NCI-H748 (cell line): Measurements from ENCODE around the gene CASP8.
A peak's percentile ranks its signal among the peaks of the same experiment; 100 is the strongest.
"Not testable (repeated sequence)": the region's sequence is repeated elsewhere in the genome, so short reads cannot be mapped to it uniquely, and the experiment has no call there.

Experiments used
- DNase-seq: peaks from one replicate; lab custom pipeline; 2025; ENCODE audit not compliant: unreplicated experiment; lab: John Stamatoyannopoulos, UW

CASP8 gene

DNA sequence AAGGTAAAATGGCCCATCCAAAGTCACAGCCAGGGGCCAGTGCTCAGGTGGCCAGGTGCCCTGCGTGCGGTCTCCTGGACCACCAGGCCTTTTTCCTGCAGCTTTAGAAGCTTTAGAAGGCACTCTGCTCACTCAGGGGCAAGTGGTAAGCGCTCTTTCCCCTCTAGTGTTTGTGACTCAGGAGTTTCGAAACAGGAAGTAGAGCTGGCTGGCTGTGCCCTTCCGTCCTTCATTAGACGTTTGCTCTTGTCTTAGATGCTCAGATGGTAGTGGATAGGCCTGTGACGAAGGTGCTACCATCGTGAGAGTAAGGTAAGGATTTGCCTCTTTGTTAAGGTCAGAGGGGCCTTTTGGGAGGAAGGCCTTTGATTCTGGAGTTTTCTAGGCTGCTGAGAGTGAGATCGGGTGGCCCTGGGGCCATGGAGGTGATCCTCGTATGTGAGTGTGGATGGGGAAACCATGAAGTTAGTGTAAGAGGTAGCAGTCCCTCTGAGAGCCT is at the start of gene CASP8:
Gene CASP8 (plus strand): TSS at position 235 of the 499 bp plus-strand sequence. CDS start 5,951 bp downstream, outside the sequence.
- no peak for DNase-seq

DNA sequence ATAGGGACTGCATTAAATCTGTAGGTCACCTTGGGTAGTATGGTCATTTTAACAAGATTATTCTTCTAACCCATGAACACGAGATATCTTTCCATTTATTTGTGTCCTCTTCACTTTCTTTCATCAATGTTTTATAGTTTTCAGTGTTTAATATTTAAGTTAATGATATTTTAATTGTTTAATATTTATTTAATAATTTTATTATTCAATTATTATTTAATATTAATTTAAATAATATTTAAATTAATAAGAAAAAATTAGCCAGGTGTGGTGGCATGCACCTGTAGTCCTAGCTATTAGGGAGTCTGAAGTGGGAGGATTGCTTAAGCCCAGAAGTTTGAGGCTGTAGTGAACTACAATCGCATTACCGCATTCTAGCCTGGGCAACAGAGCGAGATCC is 44.4 kb upstream of the CASP8 start:
- no peak for DNase-seq

DNA sequence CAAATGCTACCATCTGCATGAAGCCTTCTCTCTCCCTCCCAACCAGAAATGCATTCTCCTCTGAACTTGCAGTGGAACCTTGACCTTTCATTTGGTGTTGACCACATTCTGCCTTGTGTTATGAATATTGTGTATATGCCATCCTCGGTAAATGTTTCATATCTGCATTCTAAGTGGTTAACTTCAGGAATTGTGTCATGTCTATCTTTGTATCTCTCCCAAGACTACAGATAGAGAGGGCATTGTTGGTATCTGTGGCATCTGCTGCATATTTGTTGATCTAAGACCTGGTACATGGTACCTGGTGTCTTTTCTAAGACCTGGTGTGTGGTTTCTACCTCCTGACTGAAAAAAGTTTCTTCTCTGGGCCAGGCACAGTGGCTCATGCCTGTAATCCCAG is 43.4 kb upstream of the CASP8 start:
- no peak for DNase-seq

DNA sequence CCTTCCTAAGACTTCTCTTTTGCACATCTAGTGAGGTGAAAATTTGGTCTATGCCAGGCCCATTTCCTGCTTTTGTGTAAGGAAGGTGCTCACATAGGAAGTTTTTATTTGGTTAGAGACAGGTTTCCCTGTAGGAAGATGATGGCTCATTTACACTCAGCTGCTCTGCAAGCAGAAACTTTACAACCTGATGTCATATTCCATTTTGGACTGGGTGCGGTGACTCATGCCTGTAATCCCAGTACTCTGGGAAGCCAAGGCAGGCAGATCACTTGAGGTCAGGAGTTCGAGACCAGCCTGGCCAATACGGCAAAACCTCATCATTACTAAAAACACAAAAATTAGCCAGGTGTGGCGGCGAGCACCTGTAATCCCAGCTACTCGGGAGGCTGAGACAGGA is 41.6 kb upstream of the CASP8 start:
- DNase-seq: no peak

DNA sequence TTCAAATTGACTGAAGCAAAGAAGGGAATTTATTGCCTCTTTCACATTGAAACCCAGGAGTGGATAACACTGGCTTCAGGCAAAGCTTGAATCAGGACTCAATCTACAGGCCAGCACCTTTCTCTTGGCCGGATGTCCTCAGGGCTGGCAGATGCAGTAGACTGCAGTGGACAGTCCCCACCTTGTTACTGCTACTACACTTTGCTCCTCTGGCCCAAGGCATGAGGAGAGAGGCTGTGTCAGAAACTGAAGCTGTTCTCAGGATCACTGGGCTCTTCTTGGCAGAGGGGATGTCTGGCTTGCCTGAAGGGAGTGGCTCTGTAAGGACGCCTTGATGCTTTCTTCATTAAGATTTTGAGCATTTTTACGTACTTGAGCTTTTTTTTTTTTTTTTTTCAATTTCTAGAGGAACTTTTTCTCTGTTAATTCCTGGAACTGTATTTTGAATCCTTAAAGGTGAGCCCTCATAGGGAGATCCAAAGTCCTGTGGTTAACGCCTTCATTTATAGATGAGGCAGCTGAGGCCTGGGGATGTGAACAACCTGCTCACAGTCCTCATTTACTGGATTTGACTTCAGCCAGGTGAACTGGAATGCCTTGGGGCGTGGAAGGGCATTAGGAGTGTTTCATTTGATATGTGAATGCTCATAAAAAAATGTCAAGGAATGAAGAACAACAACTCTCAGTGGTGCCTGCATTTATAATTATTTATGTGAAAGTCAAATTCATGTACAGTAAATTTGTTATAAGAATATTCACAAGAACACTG is 40.8 kb upstream of the CASP8 start:
- no peak for DNase-seq

DNA sequence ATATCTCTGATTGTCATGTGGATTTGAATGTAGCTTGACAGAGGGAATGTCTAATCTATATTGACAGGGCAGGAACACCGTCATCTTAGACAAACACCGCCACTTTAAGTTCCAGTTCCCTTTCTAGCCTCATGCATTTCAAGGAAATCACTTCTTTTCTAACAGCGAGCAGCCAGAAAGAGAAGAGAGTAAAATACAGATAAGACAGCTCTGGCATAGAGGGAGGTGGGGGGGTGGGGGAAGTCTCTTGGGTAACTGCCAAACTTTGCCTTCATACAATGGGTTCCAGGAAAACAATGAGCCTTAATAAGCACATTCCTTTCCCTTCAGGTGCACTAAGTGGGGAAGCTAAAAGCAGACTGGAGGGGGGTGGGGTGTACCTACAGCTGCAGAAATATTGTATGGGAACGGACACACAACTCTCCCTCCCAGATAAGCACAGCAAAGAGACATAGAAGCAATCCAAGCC is 40.2 kb upstream of the CASP8 start:
- peak; percentile 56 for DNase-seq

DNA sequence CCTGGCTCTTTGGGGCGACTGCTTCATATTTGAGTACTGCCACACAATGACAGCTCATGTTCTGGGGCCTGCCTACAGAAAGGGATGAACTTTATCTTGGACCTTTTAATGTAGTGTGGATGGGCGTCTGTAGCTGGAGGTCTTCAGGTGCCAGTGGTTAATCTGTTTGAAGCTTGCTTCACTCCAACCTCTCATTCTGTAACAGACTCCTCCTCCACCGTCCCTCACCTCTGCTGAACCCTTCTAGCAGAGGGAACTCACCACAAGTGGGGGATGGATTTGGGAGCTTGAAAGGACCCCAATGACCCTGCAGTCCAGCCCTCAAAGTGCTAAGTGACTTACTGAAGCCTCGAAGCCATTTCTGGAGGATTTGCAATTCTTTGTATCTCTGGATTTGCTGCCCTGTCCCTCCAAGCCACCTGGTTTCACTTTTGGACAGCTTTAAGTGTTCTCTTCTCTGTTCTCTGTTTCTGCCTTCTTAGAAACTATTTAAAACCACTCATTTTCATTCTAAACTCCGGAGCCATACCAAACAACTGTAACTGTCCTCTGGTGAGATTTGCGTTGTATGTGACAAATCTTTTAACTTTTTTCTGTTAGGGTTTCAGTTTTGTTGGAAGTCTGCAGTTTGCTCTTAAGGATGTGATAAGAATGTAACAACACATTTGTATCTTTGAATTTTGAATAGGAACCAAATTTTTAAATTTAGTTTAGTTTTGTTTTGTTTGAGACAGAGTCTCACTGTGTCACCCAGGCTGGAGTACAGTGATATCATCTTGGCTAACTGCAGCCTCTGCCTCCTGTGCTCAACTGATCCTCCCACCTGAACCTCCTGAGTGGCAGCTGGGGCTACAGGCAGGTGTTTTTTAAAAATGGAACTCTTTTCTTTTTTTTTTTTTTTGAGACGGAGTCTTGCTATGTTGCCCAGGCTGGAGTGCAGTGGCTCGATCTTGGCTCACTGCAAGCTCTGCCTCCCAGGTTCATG is 37.0 kb upstream of the CASP8 start:
- no peak for DNase-seq

DNA sequence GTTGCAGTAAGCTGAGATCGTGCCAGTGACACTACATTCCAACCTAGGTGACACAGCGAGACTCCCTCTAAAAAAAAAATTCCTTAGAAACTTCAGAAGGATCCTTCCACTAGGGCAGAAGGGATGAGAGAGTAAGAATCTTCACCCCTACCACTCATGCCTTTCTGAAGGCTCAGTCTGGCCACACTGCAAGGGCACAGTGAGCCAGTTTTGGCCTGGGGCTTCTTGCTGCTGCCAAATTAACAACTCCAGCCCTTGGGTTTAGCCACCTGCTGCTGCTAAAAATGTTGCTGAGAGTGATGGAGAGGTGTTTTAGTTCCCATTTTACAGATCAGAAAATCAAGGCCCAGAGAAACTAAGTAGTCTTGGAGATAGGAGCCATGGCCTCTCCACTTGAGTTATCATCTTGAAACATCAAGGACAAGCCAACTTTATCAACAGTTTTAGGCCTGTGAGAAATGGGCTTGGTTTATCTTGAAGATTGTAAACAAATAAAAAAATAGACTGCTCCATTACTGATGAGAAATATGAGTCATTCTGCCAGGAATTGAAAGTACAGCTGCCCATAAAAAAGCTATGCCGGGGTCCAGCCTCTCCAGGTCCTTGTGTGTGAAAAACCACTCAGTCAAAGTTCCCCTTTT is 31.9 kb upstream of the CASP8 start:
- no peak for DNase-seq

DNA sequence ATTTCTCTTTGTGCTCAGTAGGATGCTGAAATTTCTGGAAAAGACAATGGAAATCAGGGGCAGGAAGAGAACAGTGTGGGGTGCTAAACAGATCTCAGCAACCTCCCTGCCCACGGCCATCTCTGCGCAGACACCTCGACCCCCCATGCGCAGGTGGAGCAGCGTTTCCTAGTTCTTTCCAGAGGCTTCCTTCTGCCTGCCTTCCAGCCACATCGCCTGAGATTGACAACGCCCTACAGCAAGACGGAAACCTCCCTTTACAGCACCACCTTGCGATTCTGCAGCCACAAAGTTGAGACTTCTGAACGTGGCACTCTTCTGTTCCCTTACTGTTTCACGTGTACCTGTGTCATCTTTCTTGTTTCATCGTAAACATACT is 31.4 kb upstream of the CASP8 start:
- no peak for DNase-seq

DNA sequence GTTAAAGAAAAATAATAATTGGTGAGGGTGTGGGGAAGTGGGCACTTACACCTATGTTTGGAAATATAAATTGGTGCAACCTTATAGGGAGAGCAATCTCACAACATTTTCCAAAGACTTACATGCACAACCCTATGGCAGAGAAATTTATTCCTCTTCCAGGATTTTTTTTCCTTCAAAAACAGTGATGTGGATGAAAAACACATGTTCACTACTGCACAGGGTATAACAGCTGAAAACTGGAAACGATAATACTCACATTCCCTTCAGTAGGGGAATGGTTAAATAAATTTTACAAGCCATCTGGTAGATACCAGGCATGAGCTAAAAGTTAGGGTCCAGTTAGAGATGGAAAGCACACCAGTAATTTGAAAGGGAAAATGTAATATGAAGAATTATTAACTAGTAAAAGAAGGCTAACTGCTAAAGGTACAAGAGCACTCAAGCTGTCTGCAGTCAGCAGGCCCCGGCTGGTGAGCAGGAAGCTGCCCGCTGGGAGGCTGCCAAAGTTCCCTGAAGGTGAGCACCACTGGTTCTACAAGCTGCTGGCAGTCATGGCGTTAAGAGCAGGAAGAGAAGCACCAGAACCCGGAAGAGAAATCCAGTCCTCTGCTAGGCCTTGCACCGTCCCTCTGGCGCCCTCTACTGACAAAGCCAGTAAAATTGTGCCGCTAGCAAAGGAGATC is 28.4 kb upstream of the CASP8 start:
- DNase-seq: peak; percentile 91

DNA sequence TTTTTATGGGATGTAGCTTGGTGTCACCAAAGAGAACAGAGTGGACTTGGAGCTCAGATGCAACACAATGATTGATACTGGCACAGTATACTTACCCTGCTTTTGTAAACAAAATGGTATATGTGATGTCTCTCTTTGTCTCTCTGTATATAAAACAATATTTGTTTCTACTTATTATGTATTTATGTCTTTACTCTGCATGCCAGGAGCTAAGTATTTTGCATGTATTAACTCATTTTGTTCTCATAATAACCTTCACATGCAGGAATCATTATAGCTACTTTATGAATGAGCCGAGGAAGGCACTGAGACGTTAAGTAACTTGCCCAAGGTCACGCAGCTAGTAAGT is 27.9 kb upstream of the CASP8 start:
- no peak for DNase-seq

DNA sequence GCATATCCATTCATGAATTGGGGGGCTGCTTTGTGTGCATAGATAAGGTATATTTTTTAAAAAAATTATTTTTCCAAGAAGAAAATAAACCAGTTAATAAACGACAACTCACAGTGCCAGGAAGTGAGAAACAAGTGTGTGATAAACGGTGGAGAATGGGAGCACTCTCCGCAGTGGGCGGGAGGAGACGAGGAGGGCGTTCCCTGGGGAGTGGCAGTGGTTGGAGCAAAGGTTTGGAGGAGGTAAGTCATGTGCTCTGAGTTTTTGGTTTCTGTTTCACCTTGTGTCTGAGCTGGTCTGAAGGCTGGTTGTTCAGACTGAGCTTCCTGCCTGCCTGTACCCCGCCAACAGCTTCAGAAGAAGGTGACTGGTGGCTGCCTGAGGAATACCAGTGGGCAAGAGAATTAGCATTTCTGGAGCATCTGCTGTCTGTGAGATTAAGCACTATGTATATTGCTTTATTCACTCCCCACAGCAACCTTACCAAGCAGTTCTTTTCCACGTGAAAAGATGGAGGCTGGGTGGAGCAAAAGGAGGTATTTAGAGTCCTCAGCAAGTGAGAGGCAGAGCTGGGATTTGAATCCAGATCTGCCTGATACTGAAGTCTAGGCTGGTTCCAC is 27.0 kb upstream of the CASP8 start:
- DNase-seq: peak; percentile 92

DNA sequence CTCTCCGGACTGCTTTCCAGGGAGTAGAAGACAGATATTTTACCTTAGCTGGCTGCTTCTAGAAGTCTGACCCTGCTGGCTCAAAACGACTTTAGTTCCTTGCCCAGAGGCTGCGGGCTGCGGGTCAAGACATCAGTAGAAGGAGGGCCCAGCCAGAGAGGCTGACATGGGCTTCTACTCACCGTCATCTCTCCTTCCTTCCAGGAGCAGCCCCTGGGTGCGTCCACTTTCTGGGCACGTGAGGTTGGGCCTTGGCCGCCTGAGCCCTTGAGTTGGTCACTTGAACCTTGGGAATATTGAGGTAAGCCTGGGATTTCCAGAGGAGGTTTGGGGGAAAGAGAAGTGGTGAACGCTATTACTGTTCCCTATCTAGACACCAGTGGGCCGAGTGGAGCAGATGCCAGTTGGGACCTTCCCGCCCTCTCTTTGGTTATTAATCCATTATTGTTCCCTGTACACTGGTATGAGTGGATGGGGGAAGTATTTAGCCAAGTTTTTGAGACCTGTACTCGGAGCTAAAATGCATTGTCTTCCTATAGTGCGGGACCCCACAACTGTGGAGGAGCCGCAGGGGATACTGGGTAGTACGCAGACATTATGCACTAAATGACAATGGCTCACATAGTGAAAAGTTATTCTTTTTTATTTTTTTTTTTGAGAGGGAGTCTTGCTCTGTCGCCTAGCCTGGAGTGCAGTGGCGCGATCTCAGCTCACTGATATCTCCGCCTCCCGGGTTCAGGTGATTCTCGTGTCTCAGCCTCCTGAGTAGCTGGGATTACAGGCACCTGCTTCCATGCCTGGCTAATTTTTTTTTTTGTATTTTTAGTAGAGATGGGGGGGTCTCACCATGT is 26.3 kb upstream of the CASP8 start:
- no peak for DNase-seq

DNA sequence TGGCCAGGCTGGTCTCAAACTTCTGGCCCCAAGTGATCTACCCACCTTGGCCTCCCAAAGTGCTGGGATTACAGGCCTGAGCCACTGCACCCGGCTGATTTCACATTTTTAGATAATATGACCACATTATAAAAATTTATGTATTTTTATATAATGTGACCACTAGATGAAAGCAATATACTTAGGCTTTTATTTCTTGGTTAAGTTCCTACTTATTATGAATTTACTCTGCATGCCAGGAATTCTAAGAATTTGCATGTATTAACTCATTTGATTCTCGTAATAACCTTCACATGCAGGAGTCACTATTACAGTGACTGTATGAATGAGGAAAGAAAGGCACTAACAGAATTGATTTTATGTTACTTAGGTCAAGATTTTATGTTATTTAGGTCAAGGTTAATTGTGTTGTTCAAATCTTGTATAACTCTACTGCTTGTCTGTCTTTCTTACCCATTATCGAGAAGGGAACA is 25.6 kb upstream of the CASP8 start:
- DNase-seq: no peak

DNA sequence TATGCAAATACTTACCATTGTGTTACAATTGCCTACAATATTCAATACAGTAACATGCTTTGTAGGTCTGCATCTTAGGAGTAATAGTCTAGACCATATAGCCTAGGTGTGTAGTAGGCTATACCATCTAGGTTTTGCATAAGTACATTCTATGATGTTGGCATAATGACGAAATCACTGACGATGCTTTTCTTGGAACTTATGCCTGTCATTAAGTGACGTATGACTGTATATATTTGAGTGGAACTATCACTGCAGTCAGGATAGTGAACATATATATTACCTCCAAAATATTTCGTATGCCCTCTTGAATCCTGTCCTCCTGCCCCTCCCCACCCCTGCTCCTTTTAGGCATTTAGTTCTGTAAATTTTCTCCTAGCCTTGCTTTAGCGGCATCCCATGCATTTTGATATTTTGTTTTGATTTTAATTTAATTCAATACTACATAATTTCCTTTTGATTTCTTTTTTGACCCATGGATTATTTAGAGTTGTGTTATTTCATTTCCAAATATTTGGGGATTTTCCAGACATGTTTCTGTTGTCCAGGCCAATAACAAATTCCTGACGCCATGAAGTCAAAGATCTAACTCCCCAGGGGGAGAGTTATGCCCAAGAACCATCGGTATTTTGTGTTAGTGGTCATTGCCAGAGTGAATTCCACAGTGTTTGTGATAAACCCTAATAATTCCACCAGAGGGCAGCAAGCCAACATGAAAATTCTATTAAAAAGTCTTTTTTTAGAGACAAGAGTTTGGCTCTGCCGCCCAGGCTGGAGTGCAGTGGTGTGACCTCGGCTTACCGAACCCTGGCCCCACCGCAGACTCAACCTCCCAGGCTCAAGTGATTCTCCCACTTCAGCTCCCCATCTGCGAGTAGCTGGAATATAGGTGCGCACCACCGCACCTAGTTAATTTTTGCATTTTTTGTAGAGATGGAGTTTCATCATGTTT is 24.2 kb upstream of the CASP8 start:
- DNase-seq: peak; percentile 65

DNA sequence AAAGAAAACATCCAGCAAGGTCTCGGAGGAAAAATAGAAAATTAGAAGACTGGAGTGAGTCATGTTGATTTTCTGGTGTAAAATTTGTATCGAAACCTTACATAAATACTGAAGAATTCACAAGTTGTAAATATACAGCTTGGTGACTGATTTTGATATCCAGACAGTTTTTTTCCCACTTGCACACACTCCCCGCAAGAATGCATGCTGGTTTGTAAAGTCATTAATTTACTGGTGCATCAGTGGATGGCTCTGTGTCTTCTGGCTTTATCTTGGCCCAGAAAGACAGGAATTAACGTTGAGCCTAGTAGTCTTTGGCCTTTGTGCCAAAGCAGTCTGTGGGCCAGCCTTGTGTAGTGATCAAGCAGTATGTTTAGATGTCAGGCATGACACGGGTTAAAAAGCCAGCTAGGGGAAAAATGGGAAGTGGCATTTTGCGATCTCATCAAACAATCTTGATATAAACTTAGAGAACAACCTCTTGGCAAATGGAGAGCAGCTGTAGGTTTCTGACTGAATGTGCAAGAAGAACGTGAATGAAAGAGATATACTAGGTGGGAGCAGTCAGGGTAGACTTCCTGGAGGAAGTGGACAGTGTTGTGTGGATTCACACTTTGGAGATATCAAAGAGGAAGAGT is 22.7 kb upstream of the CASP8 start:
- no peak for DNase-seq

DNA sequence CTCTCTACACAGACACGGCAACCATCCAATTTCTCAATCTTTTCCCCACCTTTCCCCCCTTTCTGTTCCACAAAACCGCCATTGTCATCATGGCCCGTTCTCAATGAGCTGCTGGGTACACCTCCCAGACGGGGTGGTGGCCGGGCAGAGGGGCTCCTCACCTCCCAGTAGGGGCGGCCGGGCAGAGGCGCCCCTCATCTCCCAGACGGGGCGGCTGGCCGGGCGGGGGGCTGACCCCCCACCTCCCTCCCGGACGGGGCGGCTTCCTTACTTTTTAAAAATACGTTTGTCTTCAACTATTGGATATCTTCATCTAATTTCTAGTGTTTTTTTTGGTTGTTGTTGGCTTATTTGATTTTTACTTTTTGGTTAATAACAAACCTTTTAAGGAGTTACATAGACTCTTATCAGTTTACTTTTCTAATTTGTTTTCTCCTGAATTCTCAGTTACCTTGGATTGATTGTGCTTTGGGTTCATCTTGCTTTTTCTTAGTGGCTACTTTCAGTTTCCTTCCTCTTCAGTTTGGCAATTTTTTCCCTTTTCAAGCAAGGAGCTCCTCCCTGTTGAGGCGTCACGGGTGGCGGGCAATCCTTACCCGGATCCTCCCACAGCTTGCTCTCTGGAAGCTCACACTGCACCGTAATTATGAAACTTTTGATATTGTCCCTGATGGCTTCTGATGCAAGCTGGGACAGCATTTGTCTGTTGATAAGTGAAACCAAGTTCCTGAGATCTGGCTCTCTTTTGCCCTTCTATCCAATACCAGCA is 21.0 kb upstream of the CASP8 start:
- DNase-seq: not testable (repeated sequence)
